ENCODE data around the gene RHBDD1. TPM values are rescaled to one million over a fixed set of nuclear protein-coding genes. Genes with fewer than 3 reads are reported as not detected.
A peak's percentile ranks its signal among the peaks of the same experiment; 100 is the strongest.

Gene RHBDD1
- total and polyA plus RNA-seq, 2 donors, result 11.5 to 62.0 TPM

- Histone ChIP-seq H3K27me3 (ENCODE audit: control insufficient read depth in 2 of 2, insufficient read depth in 1 of 2, low read length in 1 of 2) (no peaks in the 10 kb centered on the region), H3K36me3 (ENCODE audit: control insufficient read depth in 2 of 2, insufficient read depth in 2 of 2, low read length in 1 of 2) (no peaks in the 10 kb centered on the region), H3K4me3 (ENCODE audit: low read length in 2 of 2) (no peak overlapping the region), H3K4me1 (ENCODE audit: control insufficient read depth in 2 of 2, insufficient read depth in 2 of 2, low read length in 2 of 2) (no peaks in the 10 kb centered on the region), H3K9me3 (ENCODE audit: control insufficient read depth in 2 of 2, insufficient read depth in 1 of 2, low read length in 1 of 2) (no peaks in the 10 kb centered on the region), H3K27ac (ENCODE audit: low read depth in 1 of 2, low read length in 1 of 2) (no peak overlapping the region)
- WGBS, result 91% methylated on average over 2 of the region's 2 CpGs
- no peak for DNase-seq (ENCODE audit: low read depth in 6 of 9, low spot score in 9 of 9)
Measured at GRCh38 chr2:227025510-227025909, 189.7 kb downstream of the RHBDD1 start.

- WGBS, result 60% methylated on average over 3 of the region's 3 CpGs
- no peak overlapping the region for H3K4me3 ChIP-seq (ENCODE audit: low read length in 2 of 2)
- no peaks in the 10 kb centered on the region for H3K36me3 ChIP-seq (ENCODE audit: control insufficient read depth in 2 of 2, insufficient read depth in 2 of 2, low read length in 1 of 2)
- H3K9me3 ChIP-seq (ENCODE audit: control insufficient read depth in 2 of 2, insufficient read depth in 1 of 2, low read length in 1 of 2), result peaks cover 0 to 3% of the 10 kb centered on the region in 2 donors
- no peaks in the 10 kb centered on the region for H3K27me3 ChIP-seq (ENCODE audit: control insufficient read depth in 2 of 2, insufficient read depth in 1 of 2, low read length in 1 of 2)
- H3K27ac ChIP-seq (ENCODE audit: low read depth in 1 of 2, low read length in 1 of 2), result no peak overlapping the region
- DNase-seq (ENCODE audit: low read depth in 6 of 9, low spot score in 9 of 9), result no peak
- H3K4me1 ChIP-seq (ENCODE audit: control insufficient read depth in 2 of 2, insufficient read depth in 2 of 2, low read length in 2 of 2), result no peaks in the 10 kb centered on the region
Measured at GRCh38 chr2:227029426-227030105, 193.7 kb downstream of the RHBDD1 start.

GRCh38 chr2:227030789-227031188 lies 194.9 kb downstream of the RHBDD1 start:
- no peaks in the 10 kb centered on the region for H3K27me3 ChIP-seq (ENCODE audit: control insufficient read depth in 2 of 2, insufficient read depth in 1 of 2, low read length in 1 of 2)

GRCh38 chr2:227031379-227031778 lies 195.5 kb downstream of the RHBDD1 start:
- H3K4me1 ChIP-seq (ENCODE audit: control insufficient read depth in 2 of 2, insufficient read depth in 2 of 2, low read length in 2 of 2), result no peaks in the 10 kb centered on the region
- peaks cover 0 to 3% of the 10 kb centered on the region in 2 donors for H3K9me3 ChIP-seq (ENCODE audit: control insufficient read depth in 2 of 2, insufficient read depth in 1 of 2, low read length in 1 of 2)
- no peak overlapping the region for H3K27ac ChIP-seq (ENCODE audit: low read depth in 1 of 2, low read length in 1 of 2)
- no peaks in the 10 kb centered on the region for H3K27me3 ChIP-seq (ENCODE audit: control insufficient read depth in 2 of 2, insufficient read depth in 1 of 2, low read length in 1 of 2)
- DNase-seq (ENCODE audit: low read depth in 6 of 9, low spot score in 9 of 9), result no peak
- no peak overlapping the region for H3K4me3 ChIP-seq (ENCODE audit: low read length in 2 of 2)
- WGBS, result 58% methylated on average over 3 of the region's 3 CpGs
- H3K36me3 ChIP-seq (ENCODE audit: control insufficient read depth in 2 of 2, insufficient read depth in 2 of 2, low read length in 1 of 2), result no peaks in the 10 kb centered on the region

More at GRCh38 chr2:227030789-227031188, 194.9 kb downstream of the RHBDD1 start:
- no peaks in the 10 kb centered on the region for H3K36me3 ChIP-seq (ENCODE audit: control insufficient read depth in 2 of 2, insufficient read depth in 2 of 2, low read length in 1 of 2)
- H3K4me1 ChIP-seq (ENCODE audit: control insufficient read depth in 2 of 2, insufficient read depth in 2 of 2, low read length in 2 of 2), result no peaks in the 10 kb centered on the region
- H3K27ac ChIP-seq (ENCODE audit: low read depth in 1 of 2, low read length in 1 of 2), result no peak overlapping the region
- H3K9me3 ChIP-seq (ENCODE audit: control insufficient read depth in 2 of 2, insufficient read depth in 1 of 2, low read length in 1 of 2), result peaks cover 0 to 3% of the 10 kb centered on the region in 2 donors
- 91% methylated on average over 2 of the region's 2 CpGs for WGBS
- no peak overlapping the region for H3K4me3 ChIP-seq (ENCODE audit: low read length in 2 of 2)
- no peak for DNase-seq (ENCODE audit: low read depth in 6 of 9, low spot score in 9 of 9)

- Histone ChIP-seq H3K4me3 (ENCODE audit: low read length in 2 of 2) (no peak overlapping the region), H3K4me1 (ENCODE audit: control insufficient read depth in 2 of 2, insufficient read depth in 2 of 2, low read length in 2 of 2) (no peaks in the 10 kb centered on the region), H3K9me3 (ENCODE audit: control insufficient read depth in 2 of 2, insufficient read depth in 1 of 2, low read length in 1 of 2) (peaks cover 0 to 3% of the 10 kb centered on the region in 2 donors), H3K27me3 (ENCODE audit: control insufficient read depth in 2 of 2, insufficient read depth in 1 of 2, low read length in 1 of 2) (no peaks in the 10 kb centered on the region), H3K27ac (ENCODE audit: low read depth in 1 of 2, low read length in 1 of 2) (no peak overlapping the region), H3K36me3 (ENCODE audit: control insufficient read depth in 2 of 2, insufficient read depth in 2 of 2, low read length in 1 of 2) (no peaks in the 10 kb centered on the region)
- DNase-seq (ENCODE audit: low read depth in 6 of 9, low spot score in 9 of 9), result peak in 3 of 9 donors; percentile 4 to 28 (median 23)
- 74% methylated on average over 16 of the region's 16 CpGs for whole genome bisulfite sequencing
Measured at GRCh38 chr2:227033471-227034148, 197.8 kb downstream of the RHBDD1 start.

GRCh38 chr2:227035711-227036367 lies 200.0 kb downstream of the RHBDD1 start:
- Histone ChIP-seq H3K4me3 (ENCODE audit: low read length in 2 of 2) (no peak overlapping the region), H3K27me3 (ENCODE audit: control insufficient read depth in 2 of 2, insufficient read depth in 1 of 2, low read length in 1 of 2) (no peaks in the 10 kb centered on the region), H3K9me3 (ENCODE audit: control insufficient read depth in 2 of 2, insufficient read depth in 1 of 2, low read length in 1 of 2) (peaks cover 0 to 3% of the 10 kb centered on the region in 2 donors), H3K27ac (ENCODE audit: low read depth in 1 of 2, low read length in 1 of 2) (no peak overlapping the region), H3K36me3 (ENCODE audit: control insufficient read depth in 2 of 2, insufficient read depth in 2 of 2, low read length in 1 of 2) (no peaks in the 10 kb centered on the region), H3K4me1 (ENCODE audit: control insufficient read depth in 2 of 2, insufficient read depth in 2 of 2, low read length in 2 of 2) (no peaks in the 10 kb centered on the region)
- 70% methylated on average over 7 of the region's 7 CpGs for WGBS
- DNase-seq (ENCODE audit: low read depth in 6 of 9, low spot score in 9 of 9), result no peak

- Histone ChIP-seq H3K27me3 (ENCODE audit: control insufficient read depth in 2 of 2, insufficient read depth in 1 of 2, low read length in 1 of 2) (no peaks in the 10 kb centered on the region), H3K4me3 (ENCODE audit: low read length in 2 of 2) (no peak overlapping the region), H3K27ac (ENCODE audit: low read depth in 1 of 2, low read length in 1 of 2) (no peak overlapping the region), H3K36me3 (ENCODE audit: control insufficient read depth in 2 of 2, insufficient read depth in 2 of 2, low read length in 1 of 2) (no peaks in the 10 kb centered on the region), H3K4me1 (ENCODE audit: control insufficient read depth in 2 of 2, insufficient read depth in 2 of 2, low read length in 2 of 2) (no peaks in the 10 kb centered on the region), H3K9me3 (ENCODE audit: control insufficient read depth in 2 of 2, insufficient read depth in 1 of 2, low read length in 1 of 2) (peaks cover 0 to 3% of the 10 kb centered on the region in 2 donors)
- WGBS, result 87% methylated on average over 3 of the region's 3 CpGs
- no peak for DNase-seq (ENCODE audit: low read depth in 6 of 9, low spot score in 9 of 9)
Measured at GRCh38 chr2:227036527-227036926, 200.7 kb downstream of the RHBDD1 start.

- Histone ChIP-seq H3K4me3 (ENCODE audit: low read length in 2 of 2) (no peak overlapping the region), H3K4me1 (ENCODE audit: control insufficient read depth in 2 of 2, insufficient read depth in 2 of 2, low read length in 2 of 2) (no peaks in the 10 kb centered on the region), H3K27ac (ENCODE audit: low read depth in 1 of 2, low read length in 1 of 2) (no peak overlapping the region), H3K36me3 (ENCODE audit: control insufficient read depth in 2 of 2, insufficient read depth in 2 of 2, low read length in 1 of 2) (no peaks in the 10 kb centered on the region), H3K9me3 (ENCODE audit: control insufficient read depth in 2 of 2, insufficient read depth in 1 of 2, low read length in 1 of 2) (no peaks in the 10 kb centered on the region), H3K27me3 (ENCODE audit: control insufficient read depth in 2 of 2, insufficient read depth in 1 of 2, low read length in 1 of 2) (no peaks in the 10 kb centered on the region)
- WGBS, result 89% methylated on average over 1 of the region's 1 CpG
- peak in 1 of 9 donors; percentile 12 for DNase-seq (ENCODE audit: low read depth in 6 of 9, low spot score in 9 of 9)
Measured at GRCh38 chr2:227038550-227039189, 202.8 kb downstream of the RHBDD1 start.

- no peaks in the 10 kb centered on the region for H3K4me1 ChIP-seq (ENCODE audit: control insufficient read depth in 2 of 2, insufficient read depth in 2 of 2, low read length in 2 of 2)
- DNase-seq (ENCODE audit: low read depth in 6 of 9, low spot score in 9 of 9), result no peak
- no peak overlapping the region for H3K4me3 ChIP-seq (ENCODE audit: low read length in 2 of 2)
- no peak overlapping the region for H3K27ac ChIP-seq (ENCODE audit: low read depth in 1 of 2, low read length in 1 of 2)
- H3K27me3 ChIP-seq (ENCODE audit: control insufficient read depth in 2 of 2, insufficient read depth in 1 of 2, low read length in 1 of 2), result no peaks in the 10 kb centered on the region
- no peaks in the 10 kb centered on the region for H3K36me3 ChIP-seq (ENCODE audit: control insufficient read depth in 2 of 2, insufficient read depth in 2 of 2, low read length in 1 of 2)
- 96% methylated on average over 3 of the region's 3 CpGs for WGBS
- no peaks in the 10 kb centered on the region for H3K9me3 ChIP-seq (ENCODE audit: control insufficient read depth in 2 of 2, insufficient read depth in 1 of 2, low read length in 1 of 2)
Measured at GRCh38 chr2:227043981-227044380, 208.1 kb downstream of the RHBDD1 start.

Data from thymus (tissue), 11 donors.